Left ventricle myocardium superior (tissue), 1 donor: ENCODE measurements around the gene LMX1B. TPM values are rescaled to one million over a fixed set of nuclear protein-coding genes. Genes with fewer than 3 reads are reported as not detected.

Experiments
- ATAC-seq: fragments of 200-7000 bp; cut with Tn5 transposase; one replicate; pipeline ENCODE4 v1.9.1; 2020; ENCODE audit warnings: mild to moderate bottlenecking, moderate library complexity
- DNase-seq: peaks from one replicate; pipeline ENCODE4 v3.0.0-alpha.2; 2020
- intact Hi-C: fragments of 100-400 bp; cut with micrococcal nuclease; formaldehyde crosslinking; loops from one replicate; pipeline ENCODE4 v1.11.0; 2022
- total RNA-seq: library from RNA; stranded (reverse); fragmentation: NEBNext Ultra II Directional; extraction: Animal tissue kit (Norgen Biotek cat#: 25700); gene quantifications from one replicate; pipeline ENCODE4 v1.2.1, GENCODE V29; 2021
- donor health status: DM: no; HTN: yes; CAD: no; lungs with severe emphysema.

LMX1B gene
- total RNA-seq, 1 donor from 2014 or later: 0.74 TPM

- ATAC-seq (no peak), DNase-seq (no peak)
- intact Hi-C loops: no loop called here
Measured at GRCh38 chr9:126626926-126627233, 13.2 kb downstream of the LMX1B start.

GRCh38 chr9:126628146-126628545, 14.4 kb downstream of the LMX1B start:
- DNase-seq (no peak), ATAC-seq (no peak)
- intact Hi-C loops: no loop called here

- no peak for ATAC-seq
- intact Hi-C loops: no loop called here
- DNase-seq: no peak
Measured at GRCh38 chr9:126628969-126629674, 15.4 kb downstream of the LMX1B start.

GRCh38 chr9:126630458-126631237, 16.9 kb downstream of the LMX1B start:
- DNase-seq: no peak
- intact Hi-C loops: no loop called here
- no peak for ATAC-seq

- no peak for ATAC-seq
- intact Hi-C loops: no loop called here
- no peak for DNase-seq
Measured at GRCh38 chr9:126631254-126631653, 17.5 kb downstream of the LMX1B start.

- intact Hi-C loops: no loop called here
- ATAC-seq: no peak
- DNase-seq: no peak
Measured at GRCh38 chr9:126633881-126634558, 20.3 kb downstream of the LMX1B start.

- no peak for ATAC-seq
- intact Hi-C loops: no loop called here
- no peak for DNase-seq
Measured at GRCh38 chr9:126635061-126635460, 21.3 kb downstream of the LMX1B start.

- intact Hi-C loops: no loop called here
- DNase-seq: no peak
- ATAC-seq: no peak
Measured at GRCh38 chr9:126635661-126636439, 22.1 kb downstream of the LMX1B start.

- DNase-seq (no peak), ATAC-seq (no peak)
- intact Hi-C loops: no loop called here
Measured at GRCh38 chr9:126636983-126637798, 23.5 kb downstream of the LMX1B start.

GRCh38 chr9:126638571-126639132, 24.9 kb downstream of the LMX1B start:
- DNase-seq (peak; percentile 46), ATAC-seq (no peak)
- intact Hi-C loops: no loop called here

- DNase-seq (no peak), ATAC-seq (no peak)
- intact Hi-C loops: no loop called here
Measured at GRCh38 chr9:126639318-126640000, 25.7 kb downstream of the LMX1B start.

GRCh38 chr9:126641118-126641851, 27.6 kb downstream of the LMX1B start:
- no peak for ATAC-seq
- DNase-seq: no peak
- intact Hi-C loops: no loop called here

- intact Hi-C loops: no loop called here
- no peak for DNase-seq
- ATAC-seq: no peak
Measured at GRCh38 chr9:126642010-126642744, 28.4 kb downstream of the LMX1B start.

GRCh38 chr9:126642839-126643238, 29.1 kb downstream of the LMX1B start:
- DNase-seq (no peak), ATAC-seq (no peak)
- intact Hi-C loops: no loop called here

GRCh38 chr9:126643945-126644527, 30.3 kb downstream of the LMX1B start:
- ATAC-seq: no peak
- intact Hi-C loops: no loop called here
- DNase-seq: no peak

GRCh38 chr9:126646162-126646561, 32.4 kb downstream of the LMX1B start:
- ATAC-seq (no peak), DNase-seq (no peak)
- intact Hi-C loops: no loop called here
